WTC11 (cell line): ENCODE data around the gene SLC47A2. TPM values are rescaled to one million over a fixed set of nuclear protein-coding genes. Genes with fewer than 3 reads are reported as not detected.
"Not testable (repeated sequence)": the region's sequence is repeated elsewhere in the genome, so short reads cannot be mapped to it uniquely, and the experiment has no call there.

Experiments used
- ATAC-seq: fragments of 200-7000 bp; cut with Tn5 transposase; 2 replicates; pipeline ENCODE4 v1.10.0; 2021; ENCODE audit warnings: mild to moderate bottlenecking, moderate library complexity
- CTCF ChIA-PET: fragments of 300-600 bp; sonication (Branson Sonifier 250); formaldehyde crosslinking; loops from one replicate; lab custom pipeline; 2021; ENCODE audit warnings: antibody characterized with exemption; lab: Charles Lee
- POLR2A ChIA-PET: fragments of 350-600 bp; sonication (Branson Sonifier 250); formaldehyde crosslinking; loops from one replicate; lab custom pipeline; 2021; ENCODE audit warnings: antibody characterized with exemption; lab: Charles Lee
- DNase-seq: peaks from one replicate; pipeline ENCODE4 v3.0.0; 2021; ENCODE audit warnings: low spot score
- H3K27ac Mint-ChIP-seq: 2 replicates; pipeline ENCODE4 v1.8.0; 2021; ENCODE audit warnings: mixed read lengths
- H3K27me3 Mint-ChIP-seq: 2 replicates; pipeline ENCODE4 v1.8.0; 2021; ENCODE audit warnings: low read depth, mild to moderate bottlenecking, moderate library complexity, mixed read lengths
- H3K36me3 Mint-ChIP-seq: 2 replicates; pipeline ENCODE4 v1.8.0; 2021; ENCODE audit warnings: mixed read lengths
- H3K4me1 Mint-ChIP-seq: 2 replicates; pipeline ENCODE4 v1.8.0; 2022; ENCODE audit warnings: mixed read lengths
- H3K4me3 Mint-ChIP-seq: 2 replicates; pipeline ENCODE4 v1.8.0; 2021; ENCODE audit warnings: mild to moderate bottlenecking, moderate library complexity, mixed read lengths
- H3K9me3 Mint-ChIP-seq: 2 replicates; pipeline ENCODE4 v1.8.0; 2021; ENCODE audit warnings: mixed read lengths
- FOXJ3 ChIP-seq: sonication (generic); formaldehyde crosslinking; IDR thresholded peaks from 2 replicates; pipeline ENCODE4 v1.9.0; 2021; ENCODE audit warnings: missing genetic modification reagents, mild to moderate bottlenecking, borderline replicate concordance
- KAT7 ChIP-seq: sonication (generic); formaldehyde crosslinking; IDR thresholded peaks from 2 replicates; pipeline ENCODE4 v1.8.1; 2023; ENCODE audit warnings: missing genetic modification reagents, mild to moderate bottlenecking, borderline replicate concordance
- NFATC4 ChIP-seq: fragments of 250-450 bp; sonication (Bioruptor Pico); IDR thresholded peaks from 2 replicates; pipeline ENCODE4 v1.9.0; 2021; ENCODE audit warnings: mild to moderate bottlenecking
- NFE2L1 ChIP-seq: sonication (generic); formaldehyde crosslinking; IDR thresholded peaks from 2 replicates; pipeline ENCODE4 v1.8.1; 2023; ENCODE audit warnings: missing genetic modification reagents
- RELA ChIP-seq: sonication (generic); formaldehyde crosslinking; IDR thresholded peaks from 2 replicates; pipeline ENCODE4 v1.8.1; 2022; ENCODE audit warnings: missing genetic modification reagents, mild to moderate bottlenecking, borderline replicate concordance
- SMAD4 ChIP-seq: sonication (generic); formaldehyde crosslinking; IDR thresholded peaks from 2 replicates; pipeline ENCODE4 v1.8.0; 2022; ENCODE audit warnings: mild to moderate bottlenecking, missing genetic modification reagents
- TCF7 ChIP-seq: sonication (generic); formaldehyde crosslinking; IDR thresholded peaks from 2 replicates; pipeline ENCODE4 v1.8.0; 2022; ENCODE audit warnings: mild to moderate bottlenecking, low read depth, missing genetic modification reagents, moderate library complexity
- USF2 ChIP-seq: sonication (generic); formaldehyde crosslinking; IDR thresholded peaks from 2 replicates; pipeline ENCODE4 v1.8.1; 2023; ENCODE audit warnings: mild to moderate bottlenecking, missing genetic modification reagents, moderate library complexity
- ZBTB43 ChIP-seq: sonication (generic); formaldehyde crosslinking; IDR thresholded peaks from 2 replicates; pipeline ENCODE4 v1.8.1; 2023; ENCODE audit warnings: mild to moderate bottlenecking, missing genetic modification reagents
- ZNF121 ChIP-seq: sonication (generic); formaldehyde crosslinking; IDR thresholded peaks from 2 replicates; pipeline ENCODE4 v1.8.0; 2023; ENCODE audit warnings: missing genetic modification reagents
- ZNF138 ChIP-seq: sonication (generic); formaldehyde crosslinking; conservative IDR thresholded peaks from 2 replicates; pipeline ENCODE4 v1.8.1; 2022; ENCODE audit warnings: mild to moderate bottlenecking, moderate library complexity, missing genetic modification reagents
- ZNF263 ChIP-seq: sonication (generic); formaldehyde crosslinking; IDR thresholded peaks from 2 replicates; pipeline ENCODE4 v1.8.1; 2022; ENCODE audit warnings: low read depth, mild to moderate bottlenecking, moderate library complexity, missing genetic modification reagents
- ZNF532 ChIP-seq: fragments of 250-450 bp; sonication (Bioruptor Pico); IDR thresholded peaks from 2 replicates; pipeline ENCODE4 v1.9.0; 2021; ENCODE audit warnings: mild to moderate bottlenecking, borderline replicate concordance
- total RNA-seq: library from RNA; stranded (reverse); gene quantifications from 3 replicates; pipeline ENCODE4 v1.2.3, GENCODE V29; 2021

SLC47A2 gene
- total RNA-seq, 1 experiment from 2014 or later = not detected

- no peak for TF ChIP-seq ZNF532 (CRISPR knock-in tag)
- no peak for TF ChIP-seq SMAD4 (CRISPR knock-in tag)
- no peak for TF ChIP-seq NFE2L1 (CRISPR knock-in tag)
- no peak for TF ChIP-seq ZBTB43 (CRISPR knock-in tag)
- no peak for TF ChIP-seq TCF7 (CRISPR knock-in tag)
These were observed at the start of gene SLC47A2 (continued) for GRCh38 chr17:19716108-19717030.

- ChIA-PET CTCF (interaction anchor here (0.6 to 2.3 kb wide), 37 partner anchors 9 to 1177 kb away, joined by 3 to 27 read pairs (median 4); partner anchors contain the start of genes ALDH3A2, B9D1, RNF112 and SLC47A1), POLR2A (no interaction called here)
- peak; percentile 17 for ATAC-seq
- H3K9me3 Mint-ChIP-seq = no peaks in the 10 kb centered on the region
- H3K4me3 Mint-ChIP-seq = no peak overlapping the region
- no peaks in the 10 kb centered on the region for H3K36me3 Mint-ChIP-seq
- 0 out of 2 replicates have a peak, but pooled peaks cover 2% of the 10 kb centered on the region for H3K4me1 Mint-ChIP-seq
- no peak overlapping the region for H3K27ac Mint-ChIP-seq
- no peak for TF ChIP-seq USF2
- TF ChIP-seq ZNF263 = no peak
- no peak for TF ChIP-seq ZNF138 (CRISPR knock-in tag)
- no peak for TF ChIP-seq NFATC4 (CRISPR knock-in tag)
- no peak for TF ChIP-seq FOXJ3 (CRISPR knock-in tag)
- no peak for TF ChIP-seq KAT7 (CRISPR knock-in tag)
- no peak for TF ChIP-seq RELA (CRISPR knock-in tag)
- TF ChIP-seq ZNF121 (CRISPR knock-in tag) = no peak
- no peak for DNase-seq
- H3K27me3 Mint-ChIP-seq = peaks cover 4% of the 10 kb centered on the region; the same call in 1 of the 2 replicates
These were observed 49.6 kb upstream of the SLC47A2 start for GRCh38 chr17:19766016-19766415.

- not testable (repeated sequence) for ATAC-seq, H3K4me1 Mint-ChIP-seq, DNase-seq, H3K36me3 Mint-ChIP-seq, H3K27ac Mint-ChIP-seq, H3K27me3 Mint-ChIP-seq, H3K4me3 Mint-ChIP-seq, H3K9me3 Mint-ChIP-seq
- POLR2A ChIA-PET = interaction anchor here (0.6 kb wide), 1 partner anchor 164 kb away, joined by 4 read pairs; no protein-coding TSS in a partner anchor
- CTCF ChIA-PET = interaction anchor here (0.7 to 6.7 kb wide), 8 partner anchors 9 to 402 kb away, joined by 3 to 91 read pairs (median 6); partner anchors contain the start of gene B9D1
These were observed 47.6 kb upstream of the SLC47A2 start for GRCh38 chr17:19763991-19764390.
